Measurements from ENCODE around the gene IFITM1.
"Not testable (repeated sequence)": the region's sequence is repeated elsewhere in the genome, so short reads cannot be mapped to it uniquely, and the experiment has no call there.

DNA sequence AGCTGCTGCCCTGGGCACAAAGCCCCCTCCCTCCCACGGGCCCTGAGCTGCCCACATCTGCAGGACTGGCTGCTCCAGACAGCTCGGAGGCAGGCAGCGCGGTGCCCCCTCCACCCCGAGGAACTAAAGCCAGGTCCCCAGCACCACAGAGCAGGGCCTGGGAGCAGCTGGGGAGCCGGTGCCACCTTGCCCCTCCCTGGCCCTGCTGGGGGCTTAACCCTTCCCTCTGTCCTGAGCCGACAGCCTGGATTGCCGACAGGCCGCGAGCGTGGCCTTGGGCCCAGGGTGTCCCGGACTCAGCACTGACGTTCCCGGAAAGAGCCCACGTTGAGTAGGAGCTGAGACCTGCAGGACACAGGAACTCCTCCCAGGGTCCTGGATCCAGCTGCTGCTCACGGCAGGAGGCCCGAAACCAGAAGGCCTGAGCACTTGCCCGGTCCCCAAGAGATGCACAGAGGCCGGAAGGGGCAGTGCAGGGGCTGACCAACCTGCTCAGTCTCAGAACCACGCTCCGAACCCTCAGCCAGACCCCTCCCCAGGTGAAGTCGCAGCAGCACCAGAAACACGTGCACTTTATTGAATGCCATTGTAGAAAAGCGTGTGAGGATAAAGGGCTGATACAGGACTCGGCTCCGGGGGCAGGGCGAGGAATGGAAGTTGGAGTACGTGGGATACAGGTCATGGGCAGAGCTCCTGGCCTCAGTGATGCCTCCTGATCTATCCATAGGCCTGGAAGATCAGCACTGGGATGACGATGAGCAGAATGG, 5.5 kb downstream of the IFITM1 start:
- not testable (repeated sequence) for TF ChIP-seq EZH2 (IDR thresholded peaks at IDR 0.05; ENCODE audit: insufficient read depth, poor library complexity, severe bottlenecking); EZH2phosphoT487 (IDR thresholded peaks at IDR 0.05; ENCODE audit: insufficient read depth, low read depth)
